Measurements from ENCODE around the gene CRELD2.

The CRELD2 gene

DNA sequence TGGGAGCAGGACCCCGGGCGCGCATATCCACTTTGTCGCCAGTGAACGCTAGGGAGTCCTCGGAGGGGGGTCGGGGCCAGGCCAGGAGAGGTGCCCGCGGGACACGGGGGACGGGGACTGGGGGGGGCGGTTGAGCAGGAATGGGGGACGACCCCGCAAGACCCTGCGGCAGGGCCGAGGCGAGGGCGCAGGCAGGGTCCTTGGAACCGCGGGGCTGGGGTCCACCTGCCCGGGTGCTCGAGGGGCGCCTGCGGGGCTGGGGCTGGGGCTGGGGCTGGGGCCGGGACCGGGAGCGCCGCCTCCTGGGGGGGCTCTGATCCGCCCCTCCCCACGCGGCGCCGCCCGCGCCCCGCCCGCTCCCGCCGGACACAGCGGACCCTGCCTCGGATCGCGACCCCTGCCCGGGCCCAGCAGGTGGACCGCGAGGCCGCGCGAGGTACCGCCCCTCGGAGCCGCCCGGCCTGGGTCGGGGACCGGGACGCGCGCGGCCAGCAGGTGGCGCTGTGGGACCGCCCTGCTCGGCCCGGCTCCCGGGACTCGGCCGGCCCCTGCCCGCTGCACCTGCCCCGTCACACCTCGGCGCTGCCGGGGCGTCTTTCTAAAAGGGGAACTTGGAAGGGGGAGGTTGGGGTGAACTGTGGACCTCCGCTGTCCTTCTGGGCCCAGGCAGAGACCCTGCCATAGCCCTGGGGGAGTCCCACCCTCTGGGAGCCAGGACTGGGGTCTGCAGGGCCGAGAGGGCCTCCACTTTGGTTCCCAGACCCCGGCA lies 11.0 kb downstream of the CRELD2 start:
- Histone ChIP-seq H3K27me3 (peaks cover 0 to 12% of the 10 kb centered on the region in 2 donors), H3K36me3 (peaks cover 0 to 15% (median 10%) of the 10 kb centered on the region in 3 donors), H3K27ac (no peak overlapping the region), H3K4me3 (no peak overlapping the region), H3K9me3 (no peaks in the 10 kb centered on the region), H3K4me1 (peaks cover 5 to 39% (median 26%) of the 10 kb centered on the region in 4 donors)
- TF ChIP-seq CTCF (IDR thresholded peaks at IDR 0.05), result peak; percentile 72 to 97
- DNase-seq, result no peak
- intact Hi-C loops (cut with DNase I; ENCODE audit: low total_unique reads), result loop anchor here (1.0 to 5.0 kb wide), 2 partner anchors 101 to 278 kb away; no protein-coding TSS in a partner anchor

- Histone ChIP-seq H3K27ac (no peak overlapping the region), H3K9me3 (no peaks in the 10 kb centered on the region), H3K36me3 (peaks cover 0 to 11% (median 8%) of the 10 kb centered on the region in 3 donors), H3K4me3 (no peak overlapping the region), H3K27me3 (peaks cover 0 to 12% of the 10 kb centered on the region in 2 donors), H3K4me1 (peaks cover 5 to 45% (median 33%) of the 10 kb centered on the region in 4 donors)
- intact Hi-C loops (cut with DNase I; ENCODE audit: low total_unique reads), result loop anchor here (1.0 to 5.0 kb wide), 3 partner anchors 42 to 277 kb away; no protein-coding TSS in a partner anchor
- no peak for DNase-seq
- no peak for TF ChIP-seq CTCF (IDR thresholded peaks at IDR 0.05)
These were observed 11.7 kb downstream of the CRELD2 start for GRCh38 chr22:49929994-49930575.

DNA sequence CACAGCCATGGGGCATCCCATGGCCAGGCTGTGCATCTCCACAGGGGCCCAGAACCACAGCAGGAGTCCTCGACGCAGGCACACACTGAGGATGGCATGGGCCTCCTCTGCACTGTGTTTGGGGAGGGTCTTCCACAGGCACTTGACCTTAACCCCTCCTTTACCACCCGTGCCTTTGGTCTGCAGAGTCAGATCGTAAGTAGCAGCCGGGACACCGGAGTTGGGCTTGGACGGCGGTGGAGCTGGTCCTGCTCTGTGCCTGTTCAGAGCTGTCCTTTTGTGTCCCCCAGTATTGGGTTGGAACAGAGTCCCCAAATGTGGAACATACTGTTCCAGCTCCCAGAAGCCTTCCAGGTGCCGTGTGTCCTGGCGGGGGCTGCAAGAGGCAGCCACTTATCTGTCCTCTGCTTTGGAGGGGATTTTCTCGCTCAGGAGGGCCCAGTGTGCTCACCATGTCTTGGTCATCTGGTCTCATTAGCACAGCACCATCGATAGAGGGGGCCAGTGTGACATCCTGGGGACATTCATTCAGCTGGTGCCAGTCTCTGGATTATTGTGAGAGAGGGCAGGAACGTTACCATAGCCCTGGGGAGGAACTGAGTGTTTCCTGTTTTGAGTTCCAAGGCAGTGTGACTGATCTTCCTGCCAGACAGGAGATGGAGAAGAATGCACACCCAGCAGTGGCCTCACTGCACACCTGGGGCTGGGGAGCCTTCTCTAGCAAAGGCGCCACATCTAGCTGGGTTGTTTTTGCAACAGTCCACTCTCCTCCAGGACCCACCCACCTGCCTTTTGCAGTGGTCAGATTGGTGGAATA lies 12.4 kb downstream of the CRELD2 start:
- DNase-seq, result peak; percentile 80 to 87
- intact Hi-C loops (cut with DNase I; ENCODE audit: low total_unique reads), result loop anchor here (5.0 kb wide), 1 partner anchor 41 kb away; no protein-coding TSS in a partner anchor
- Histone ChIP-seq H3K4me3 (no peak overlapping the region), H3K36me3 (peaks cover 0 to 4% (median 1%) of the 10 kb centered on the region in 3 donors), H3K9me3 (no peaks in the 10 kb centered on the region), H3K27me3 (peaks cover 0 to 12% of the 10 kb centered on the region in 2 donors), H3K4me1 (peaks cover 5 to 50% (median 37%) of the 10 kb centered on the region in 4 donors), H3K27ac (no peak overlapping the region)
- TF ChIP-seq CTCF (IDR thresholded peaks at IDR 0.05), result peak; percentile 58 to 65

- Histone ChIP-seq H3K4me1 (peaks cover 10 to 74% (median 56%) of the 10 kb centered on the region in 4 donors), H3K36me3 (no peaks in the 10 kb centered on the region), H3K27ac (peak overlapping the region; percentile 83 to 90), H3K27me3 (peaks cover 0 to 10% of the 10 kb centered on the region in 2 donors), H3K9me3 (no peaks in the 10 kb centered on the region), H3K4me3 (no peak overlapping the region)
- peak in 1 of 2 donors; percentile 68 for DNase-seq
- TF ChIP-seq CTCF (IDR thresholded peaks at IDR 0.05), result no peak
- intact Hi-C loops (cut with DNase I; ENCODE audit: low total_unique reads), result loop anchor here (5.0 kb wide), 1 partner anchor 39 kb away; no protein-coding TSS in a partner anchor
These were observed 15.1 kb downstream of the CRELD2 start for GRCh38 chr22:49933236-49934159.
